Upper lobe of left lung (tissue), 6 donors: ENCODE data around the gene RAB9B. TPM values are rescaled to one million over a fixed set of nuclear protein-coding genes. Genes with fewer than 3 reads are reported as not detected.

Experiments
- ATAC-seq, 2 donors: fragments of 200-7000 bp; cut with Tn5 transposase; one replicate each; pipeline ENCODE4 v1.9.1; 2022; ENCODE audit warnings: mild to moderate bottlenecking in 2 of 2, moderate library complexity in 2 of 2; ENCODE audit not compliant: low FRiP score in 2 of 2
- DNase-seq, 2 donors: peaks; one replicate each; pipeline ENCODE4 v3.0.0-alpha.2; 2019 to 2020
- H3K27ac ChIP-seq, 4 donors: fragments of 200-600 bp; sonication (generic); one replicate each; pipeline ENCODE4 v1.5.1; 2016 to 2019
- H3K27me3 ChIP-seq, 4 donors: fragments of 200-600 bp; sonication (generic); one replicate each; pipeline ENCODE4 v1.5.1; 2017 to 2019
- H3K36me3 ChIP-seq, 4 donors: fragments of 200-600 bp; sonication (generic); one replicate each; pipeline ENCODE4 v1.5.1; 2016 to 2019
- H3K4me1 ChIP-seq, 4 donors: fragments of 200-600 bp; sonication (generic); one replicate each; pipeline ENCODE4 v1.5.1; 2018 to 2019
- H3K4me3 ChIP-seq, 4 donors: fragments of 200-600 bp; sonication (generic); one replicate each; pipeline ENCODE4 v1.5.1; 2017 to 2019; ENCODE audit warnings: mild to moderate bottlenecking in 2 of 4, moderate library complexity in 1 of 4
- H3K9me3 ChIP-seq, 4 donors: fragments of 200-600 bp; sonication (generic); one replicate each; pipeline ENCODE4 v1.5.1; 2018 to 2019
- CTCF ChIP-seq, 6 experiments: fragments of 450-650 bp in 4 of 6; fragments of 200-600 bp in 2 of 6; sonication (generic) in 2 of 6; IDR thresholded peaks; one replicate each; pipeline ENCODE4 v1.5.1; 2016 to 2019; ENCODE audit warnings: antibody characterized with exemption in 6 of 6
- EP300 ChIP-seq, 4 donors: sonication (generic); formaldehyde crosslinking; IDR thresholded peaks; one replicate each; pipeline ENCODE4 v1.5.1; 2017; ENCODE audit warnings: antibody characterized with exemption in 4 of 4, control low read depth in 2 of 4
- POLR2A ChIP-seq, 4 donors: fragments of 450-650 bp; IDR thresholded peaks; one replicate each; pipeline ENCODE4 v1.5.1; 2016 to 2017; ENCODE audit warnings: antibody characterized with exemption in 4 of 4, mild to moderate bottlenecking in 2 of 4
- POLR2AphosphoS5 ChIP-seq, 2 donors: sonication (generic); formaldehyde crosslinking; IDR thresholded peaks; one replicate each; pipeline ENCODE4 v1.5.1; 2017; ENCODE audit warnings: antibody characterized with exemption in 2 of 2
- WGBS, 2 donors: methylation state at CpG; one replicate each; pipeline ENCODE4 v1.1.5; 2017 to 2018; 5-methylcytosine and 5-hydroxymethylcytosine counted together
- small RNA-seq, 4 donors: library from RNA; depleted of rRNA; stranded (forward); fragments of <200 nt; gene quantifications; one replicate each; pipeline ENCODE3, GENCODE V24; 2016
- total RNA-seq, 6 donors: library from RNA; depleted of rRNA in 4 of 6; stranded (reverse); fragments of >200 nt in 4 of 6; gene quantifications; one replicate each; pipeline versions ENCODE4 v1.1.0 to v1.2.1, GENCODE V29; 2016 to 2021
- donor health status: DM: no; HTN: no; CAD: no; lungs with moderate emphysema.
- donor health status: DM: no; HTN: yes; CAD: no; lungs with severe emphysema.

Gene RAB9B
- total RNA-seq, 6 donors from 2014 or later: 0.37 to 1.1 (median 0.84) TPM; not detected in 1

- Histone ChIP-seq H3K4me1 (no peaks in the 10 kb centered on the region), H3K36me3 (no peaks in the 10 kb centered on the region), H3K4me3 (no peak overlapping the region), H3K9me3 (no peaks in the 10 kb centered on the region), H3K27ac (no peak overlapping the region), H3K27me3 (no peaks in the 10 kb centered on the region)
- DNase-seq (no peak), ATAC-seq (no peak)
- 76 to 80% methylated on average over 5 to 6 of the region's 6 CpGs for WGBS, 2 donors
- TF ChIP-seq EP300 (IDR thresholded peaks at IDR 0.05) (no peak), POLR2A (IDR thresholded peaks at IDR 0.05) (no peak), CTCF (IDR thresholded peaks at IDR 0.05) (no peak)
These were observed 57.9 kb downstream of the RAB9B start for GRCh38 chrX:103774070-103774642.

GRCh38 chrX:103773445-103773844 is 58.6 kb downstream of the RAB9B start:
- Histone ChIP-seq H3K4me3 (no peak overlapping the region), H3K27me3 (no peaks in the 10 kb centered on the region), H3K27ac (no peak overlapping the region), H3K9me3 (no peaks in the 10 kb centered on the region), H3K4me1 (no peaks in the 10 kb centered on the region), H3K36me3 (no peaks in the 10 kb centered on the region)
- ATAC-seq (no peak), DNase-seq (no peak)
- TF ChIP-seq EP300 (IDR thresholded peaks at IDR 0.05) (no peak), POLR2AphosphoS5 (IDR thresholded peaks at IDR 0.05) (no peak), CTCF (IDR thresholded peaks at IDR 0.05) (no peak), POLR2A (IDR thresholded peaks at IDR 0.05) (no peak)
- 71 to 79% methylated on average over 2 to 3 of the region's 3 CpGs for WGBS, 2 donors

Small RNA genes within 50 kb of the gene (small RNA-seq; reads per million reads assigned to genes)
- 0 reads per million in 4 donors for gene RNA5SP511

Other genes with a start within 250 kb of the RAB9B start
- 100 to 1,000 TPM in 2 of 6 donors, 10 to 100 TPM in 4; 68.5 to 141 (median 90.8) TPM for gene TCEAL4, start 246.7 kb downstream of the RAB9B start, total RNA-seq
- 10 to 100 TPM; 17.8 to 27.9 (median 25.2) TPM for gene TCEAL3, start 224.3 kb downstream of the RAB9B start, total RNA-seq
- 10 to 100 TPM; 26.9 to 62.1 (median 48.6) TPM for gene TCEAL1, start 203.3 kb downstream of the RAB9B start, total RNA-seq
- gene MORF4L2, start 145.6 kb downstream of the RAB9B start, total RNA-seq: 100 to 1,000 TPM; 154 to 253 (median 186) TPM
- not detected for gene TMEM31, start 121.3 kb downstream of the RAB9B start, total RNA-seq
- gene PLP1, start 55.4 kb downstream of the RAB9B start, total RNA-seq: 1 to 10 TPM in 1 of 6 donors, under 1 TPM in 1, not detected in 4; 0.49 to 2.1 TPM
- 1 to 10 TPM; 1.0 to 4.9 (median 1.8) TPM for gene TMSB15B, start 130.4 kb upstream of the RAB9B start, total RNA-seq
- gene H2BW1, start 181.5 kb upstream of the RAB9B start, total RNA-seq: not detected
- gene H2BW2, start 207.7 kb upstream of the RAB9B start, total RNA-seq: not detected
- gene TMSB15C, start 244.0 kb upstream of the RAB9B start, total RNA-seq: 1 to 10 TPM in 1 of 6 donors, under 1 TPM in 4, not detected in 1; 0.46 to 3.3 (median 0.72) TPM